Lower lobe of right lung (tissue), 2 donors: ENCODE data around the gene CRY1. TPM values are rescaled to one million over a fixed set of nuclear protein-coding genes. Genes with fewer than 3 reads are reported as not detected.
"Not testable (repeated sequence)": the region's sequence is repeated elsewhere in the genome, so short reads cannot be mapped to it uniquely, and the experiment has no call there.

Source experiments
- ATAC-seq, 2 donors: fragments of 200-7000 bp; cut with Tn5 transposase; one replicate each; pipeline ENCODE4 v1.9.1; 2020 to 2022; ENCODE audit warnings: mild to moderate bottlenecking in 2 of 2, moderate library complexity in 2 of 2
- DNase-seq: peaks from one replicate; pipeline ENCODE4 v3.0.0-alpha.2; 2020
- H3K27ac ChIP-seq: fragments of 200-600 bp; one replicate; pipeline ENCODE4 v1.8.0; 2022
- H3K27me3 ChIP-seq: fragments of 200-600 bp; one replicate; pipeline ENCODE4 v1.8.0; 2022; ENCODE audit warnings: low read depth
- H3K36me3 ChIP-seq: fragments of 200-600 bp; one replicate; pipeline ENCODE4 v1.8.0; 2022; ENCODE audit warnings: mild to moderate bottlenecking
- H3K4me1 ChIP-seq: fragments of 200-600 bp; one replicate; pipeline ENCODE4 v1.8.0; 2022
- H3K4me3 ChIP-seq: fragments of 200-600 bp; one replicate; pipeline ENCODE4 v1.8.0; 2022; ENCODE audit warnings: mild to moderate bottlenecking
- H3K9me3 ChIP-seq: fragments of 200-600 bp; one replicate; pipeline ENCODE4 v1.8.0; 2022
- intact Hi-C: fragments of 100-400 bp; cut with DNase I; formaldehyde crosslinking; loops from one replicate; pipeline ENCODE4 v1.11.0; 2022
- total RNA-seq: library from RNA; stranded (reverse); fragmentation: NEBNext Ultra II Directional; extraction: Animal tissue kit (Norgen Biotek cat#: 25700); gene quantifications from one replicate; pipeline ENCODE4 v1.2.1, GENCODE V29; 2021
- TF ChIP-seq, protein P1 (sequence below): fragments of 200-600 bp; IDR thresholded peaks from one replicate; pipeline ENCODE4 v1.8.0; 2022; ENCODE audit warnings: antibody characterized with exemption, mild to moderate bottlenecking
- donor health status: DM: no; HTN: yes; CAD: no; lungs with severe emphysema.

CRY1 gene
- total RNA-seq, 1 donor from 2014 or later, result 18.8 TPM

DNA sequence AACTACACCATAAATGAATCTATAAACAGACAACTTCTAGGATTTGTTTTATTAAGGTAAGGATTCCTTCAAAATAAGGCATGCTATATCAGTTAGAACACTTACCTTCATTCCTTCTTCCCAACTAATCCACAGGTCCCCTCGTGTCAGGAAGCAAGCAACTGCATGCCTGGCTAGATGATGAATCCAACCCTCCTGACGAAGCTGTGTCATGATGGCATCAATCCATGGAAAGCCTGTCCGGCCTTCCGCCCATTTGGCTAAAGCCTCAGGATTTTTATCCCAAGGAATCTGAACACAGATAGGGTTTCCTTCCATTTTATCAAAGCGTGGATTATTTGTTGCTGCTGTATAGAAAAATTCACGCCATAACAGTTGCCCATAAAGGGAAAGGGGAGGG lies 93.9 kb downstream of the CRY1 start:
- intact Hi-C loops, result no loop called here

DNA sequence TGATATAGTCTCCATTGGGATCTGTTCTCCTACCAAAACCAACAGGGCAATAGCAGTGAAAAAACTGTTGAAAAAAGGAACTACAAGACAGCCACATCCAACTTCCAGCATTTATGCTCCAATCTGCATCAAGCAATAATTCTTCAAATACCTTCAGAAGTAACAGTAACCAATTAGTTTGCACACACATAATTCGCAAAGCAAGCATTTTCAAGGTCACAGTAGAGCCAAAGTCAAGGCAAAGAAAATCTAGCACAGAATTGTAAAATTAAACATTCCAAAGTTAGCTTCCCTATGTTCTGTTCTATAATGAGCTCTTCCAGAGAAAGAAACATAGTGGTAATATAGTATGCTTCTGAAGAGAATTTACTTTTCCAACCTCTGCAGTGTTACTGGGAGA lies 95.4 kb downstream of the CRY1 start:
- Histone ChIP-seq H3K36me3 (peaks cover 45% of the 10 kb centered on the region), H3K4me3 (no peak overlapping the region), H3K27ac (no peak overlapping the region), H3K4me1 (peaks cover 6% of the 10 kb centered on the region), H3K27me3 (no peaks in the 10 kb centered on the region), H3K9me3 (no peaks in the 10 kb centered on the region)
- TF ChIP-seq, protein P1, sequence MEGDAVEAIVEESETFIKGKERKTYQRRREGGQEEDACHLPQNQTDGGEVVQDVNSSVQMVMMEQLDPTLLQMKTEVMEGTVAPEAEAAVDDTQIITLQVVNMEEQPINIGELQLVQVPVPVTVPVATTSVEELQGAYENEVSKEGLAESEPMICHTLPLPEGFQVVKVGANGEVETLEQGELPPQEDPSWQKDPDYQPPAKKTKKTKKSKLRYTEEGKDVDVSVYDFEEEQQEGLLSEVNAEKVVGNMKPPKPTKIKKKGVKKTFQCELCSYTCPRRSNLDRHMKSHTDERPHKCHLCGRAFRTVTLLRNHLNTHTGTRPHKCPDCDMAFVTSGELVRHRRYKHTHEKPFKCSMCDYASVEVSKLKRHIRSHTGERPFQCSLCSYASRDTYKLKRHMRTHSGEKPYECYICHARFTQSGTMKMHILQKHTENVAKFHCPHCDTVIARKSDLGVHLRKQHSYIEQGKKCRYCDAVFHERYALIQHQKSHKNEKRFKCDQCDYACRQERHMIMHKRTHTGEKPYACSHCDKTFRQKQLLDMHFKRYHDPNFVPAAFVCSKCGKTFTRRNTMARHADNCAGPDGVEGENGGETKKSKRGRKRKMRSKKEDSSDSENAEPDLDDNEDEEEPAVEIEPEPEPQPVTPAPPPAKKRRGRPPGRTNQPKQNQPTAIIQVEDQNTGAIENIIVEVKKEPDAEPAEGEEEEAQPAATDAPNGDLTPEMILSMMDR, result no peak
- intact Hi-C loops, result no loop called here
- ATAC-seq, result no peak
- DNase-seq, result no peak

More for the DNA sequence above, 93.9 kb downstream of the CRY1 start:
- TF ChIP-seq, protein P1, result no peak
- Histone ChIP-seq H3K27me3 (no peaks in the 10 kb centered on the region), H3K4me3 (no peak overlapping the region), H3K4me1 (peaks cover 6% of the 10 kb centered on the region), H3K27ac (no peak overlapping the region), H3K36me3 (peaks cover 45% of the 10 kb centered on the region), H3K9me3 (no peaks in the 10 kb centered on the region)
- no peak for DNase-seq
- ATAC-seq, result no peak

DNA sequence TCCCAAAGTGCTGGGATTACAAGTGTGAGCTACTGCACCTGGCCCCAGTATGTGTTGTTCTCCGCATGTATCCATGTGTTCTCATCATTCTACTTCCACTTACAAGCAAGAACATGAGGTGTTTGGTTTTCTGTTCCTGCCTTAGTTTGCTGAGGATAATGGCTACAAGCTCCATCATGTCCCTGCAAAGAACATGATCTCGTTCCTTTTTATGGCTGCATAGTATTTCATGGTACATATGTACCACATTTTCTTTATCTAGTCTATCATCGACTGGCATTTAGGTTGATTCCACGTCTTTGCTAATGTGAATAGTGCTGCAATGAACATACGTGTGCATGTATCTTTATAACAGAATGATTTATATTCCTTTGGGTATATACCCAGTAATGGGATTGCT lies 97.2 kb downstream of the CRY1 start:
- H3K27ac ChIP-seq, intact Hi-C loops, H3K9me3 ChIP-seq, H3K4me1 ChIP-seq, ATAC-seq, DNase-seq, H3K4me3 ChIP-seq, H3K27me3 ChIP-seq: not testable (repeated sequence)
- peaks cover 37% of the 10 kb centered on the region for H3K36me3 ChIP-seq

DNA sequence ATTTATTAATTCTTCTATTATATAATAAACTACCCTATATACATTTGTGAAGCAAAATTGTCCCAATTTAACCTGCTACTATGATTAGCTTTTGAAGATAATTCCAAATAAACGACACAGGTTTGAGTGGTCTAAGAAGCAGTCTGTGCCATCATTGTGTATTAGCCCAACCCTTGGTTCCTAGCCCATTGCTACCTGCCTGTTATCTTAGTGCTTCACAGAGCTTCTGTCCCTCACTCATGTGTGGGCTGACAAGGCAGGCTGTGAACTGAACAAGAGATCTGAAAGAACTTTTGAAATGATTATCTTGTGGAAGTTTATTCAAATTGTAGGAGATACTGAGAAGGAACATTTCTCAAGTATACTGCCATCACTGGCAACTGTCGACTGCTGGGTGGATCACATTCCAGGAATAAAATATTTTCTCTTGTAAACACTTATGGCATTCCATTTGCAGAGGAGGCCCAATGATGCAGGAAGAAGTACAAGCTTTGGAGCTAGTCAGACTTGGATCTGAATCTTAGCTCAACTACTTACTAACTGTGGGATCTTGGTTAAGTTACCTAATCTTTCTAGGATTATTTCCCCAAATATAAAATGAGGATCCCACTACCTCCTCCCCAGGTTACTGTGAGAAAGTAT lies 98.6 kb downstream of the CRY1 start:
- DNase-seq, result no peak
- H3K36me3 ChIP-seq, result peaks cover 25% of the 10 kb centered on the region
- intact Hi-C loops, result no loop called here
- H3K4me1 ChIP-seq, result peaks cover 6% of the 10 kb centered on the region
- peak; percentile 68 to 92 for ATAC-seq
- H3K27me3 ChIP-seq, result no peaks in the 10 kb centered on the region
- H3K4me3 ChIP-seq, result no peak overlapping the region
- H3K27ac ChIP-seq, result peak overlapping the region; percentile 63
- no peaks in the 10 kb centered on the region for H3K9me3 ChIP-seq
- TF ChIP-seq, protein P1, result no peak

DNA sequence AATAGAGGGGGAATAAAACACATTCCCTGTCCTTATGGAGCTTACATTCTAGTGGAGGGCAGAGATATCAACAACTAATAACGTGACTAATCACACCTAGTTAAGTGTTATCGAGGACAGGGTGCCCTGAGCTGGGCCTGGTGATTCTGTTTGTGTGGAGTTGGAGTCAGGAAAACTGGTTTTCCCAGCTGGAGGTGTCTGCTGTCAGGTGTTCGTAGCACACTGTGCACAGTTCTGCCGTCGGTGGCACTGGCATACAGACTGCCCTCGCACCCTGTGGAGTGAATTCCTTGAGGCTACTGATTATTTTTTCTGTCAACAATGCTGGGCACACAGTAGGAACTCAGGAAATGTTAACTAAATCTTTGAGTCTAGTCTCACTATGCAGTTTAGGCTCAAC lies 105.5 kb downstream of the CRY1 start:
- no peak overlapping the region for H3K27ac ChIP-seq
- no peak for DNase-seq
- H3K36me3 ChIP-seq, result peaks cover 5% of the 10 kb centered on the region
- no peak overlapping the region for H3K4me3 ChIP-seq
- TF ChIP-seq, protein P1, result no peak
- H3K9me3 ChIP-seq, result no peaks in the 10 kb centered on the region
- intact Hi-C loops, result no loop called here
- peak in 1 of 2 donors; percentile 18 for ATAC-seq
- H3K27me3 ChIP-seq, result no peaks in the 10 kb centered on the region
- H3K4me1 ChIP-seq, result peaks cover 27% of the 10 kb centered on the region

DNA sequence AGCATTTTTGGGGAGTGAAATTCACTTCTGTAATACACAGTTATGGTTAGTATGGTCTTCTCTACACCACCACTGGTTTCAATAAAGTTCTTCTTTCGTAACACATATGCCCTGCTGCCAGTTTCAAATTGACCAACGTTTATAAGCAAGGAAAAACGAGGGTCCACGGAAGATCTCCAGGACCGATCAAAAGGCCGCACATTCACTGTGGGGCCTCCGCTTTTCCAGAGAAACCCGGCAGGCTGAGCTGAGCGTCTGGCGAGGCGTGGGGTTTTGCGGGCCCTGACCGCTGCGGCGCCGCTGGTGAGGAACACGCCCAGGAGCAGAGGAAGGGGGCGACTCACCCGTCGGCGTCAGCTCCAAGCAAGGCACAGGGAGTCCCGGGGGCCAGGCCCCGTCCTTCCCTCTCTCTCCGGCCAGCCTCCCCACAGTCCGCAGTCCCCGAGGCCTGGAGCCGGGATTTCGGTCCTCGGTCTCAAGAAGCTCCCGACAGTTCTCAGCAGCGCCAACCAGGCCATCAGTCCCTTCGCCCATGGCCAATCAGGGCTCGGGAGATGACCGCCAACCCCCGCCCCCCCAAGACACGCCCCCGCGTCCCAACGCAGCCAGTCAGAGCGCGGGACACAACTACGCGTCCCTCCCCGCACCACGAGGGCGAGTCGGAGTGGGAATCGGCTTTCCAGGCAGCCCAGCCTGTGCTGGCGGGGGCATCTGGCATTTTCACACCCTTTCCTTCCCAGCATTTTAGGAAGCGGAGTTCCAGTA lies 106.5 kb downstream of the CRY1 start, which contains the start of gene MTERF2:
TSS of gene MTERF2 (minus strand) at position 522 of the 765 bp plus-strand sequence. CDS start 8,432 bp downstream, outside the sequence.
- H3K9me3 ChIP-seq, result no peaks in the 10 kb centered on the region
- H3K4me1 ChIP-seq, result peaks cover 27% of the 10 kb centered on the region
- TF ChIP-seq, protein P1, result peak; percentile 24
- H3K36me3 ChIP-seq, result peaks cover 5% of the 10 kb centered on the region
- H3K27ac ChIP-seq, result peak within 1 kb of the TSS; percentile 90
- intact Hi-C loops, result no loop called here
- DNase-seq (peak; percentile 93), ATAC-seq (peak; percentile 99)
- H3K4me3 ChIP-seq, result peak within 1 kb of the TSS; percentile 81
- H3K27me3 ChIP-seq, result no peaks in the 10 kb centered on the region
